Activated CD8-positive, alpha-beta memory T cell treated with anti-CD3 and anti-CD28 coated beads, Interleukin-2, amount 10 ng/mL, durations not matched to agents 7 days and 5 days (primary cell): ENCODE data around the gene PPP6R3. TPM values are rescaled to one million over a fixed set of nuclear protein-coding genes. Genes with fewer than 3 reads are reported as not detected.
"Not testable (repeated sequence)": the region's sequence is repeated elsewhere in the genome, so short reads cannot be mapped to it uniquely, and the experiment has no call there.

ENCODE experiments used
- ATAC-seq: fragments of 150-1000 bp; cut with Tn5 transposase; one replicate; pipeline ENCODE4 v1.10.0; 2021; ENCODE audit warnings: moderate library complexity
- CTCF ChIA-PET: fragments of 350-600 bp; sonication (Branson Sonifier 250); formaldehyde crosslinking; loops from one replicate; lab custom pipeline; 2021; ENCODE audit warnings: antibody characterized with exemption; lab: Charles Lee
- DNase-seq: peaks from one replicate; pipeline ENCODE4 v3.0.0-alpha.2; 2020
- H3K27ac Mint-ChIP-seq: one replicate; pipeline ENCODE4 v1.8.0; 2021; ENCODE audit warnings: mild to moderate bottlenecking, mixed read lengths
- H3K27me3 Mint-ChIP-seq: one replicate; pipeline ENCODE4 v1.8.0; 2021; ENCODE audit warnings: mixed read lengths
- H3K36me3 Mint-ChIP-seq: one replicate; pipeline ENCODE4 v1.8.0; 2021; ENCODE audit warnings: mild to moderate bottlenecking, mixed read lengths
- H3K4me1 Mint-ChIP-seq: one replicate; pipeline ENCODE4 v1.8.0; 2021; ENCODE audit warnings: mixed read lengths
- H3K4me3 Mint-ChIP-seq: one replicate; pipeline ENCODE4 v1.8.0; 2021; ENCODE audit warnings: mild to moderate bottlenecking, moderate library complexity, mixed read lengths
- H3K9me3 Mint-ChIP-seq: one replicate; pipeline ENCODE4 v1.8.0; 2022; ENCODE audit warnings: low read depth, mixed read lengths
- total RNA-seq, 2 experiments: library from RNA; stranded (reverse); gene quantifications; one replicate each; pipeline ENCODE4 v1.2.3, GENCODE V29; 2021

PPP6R3 gene
- total RNA-seq, 2 experiments from 2014 or later = 116 to 121 TPM

DNA sequence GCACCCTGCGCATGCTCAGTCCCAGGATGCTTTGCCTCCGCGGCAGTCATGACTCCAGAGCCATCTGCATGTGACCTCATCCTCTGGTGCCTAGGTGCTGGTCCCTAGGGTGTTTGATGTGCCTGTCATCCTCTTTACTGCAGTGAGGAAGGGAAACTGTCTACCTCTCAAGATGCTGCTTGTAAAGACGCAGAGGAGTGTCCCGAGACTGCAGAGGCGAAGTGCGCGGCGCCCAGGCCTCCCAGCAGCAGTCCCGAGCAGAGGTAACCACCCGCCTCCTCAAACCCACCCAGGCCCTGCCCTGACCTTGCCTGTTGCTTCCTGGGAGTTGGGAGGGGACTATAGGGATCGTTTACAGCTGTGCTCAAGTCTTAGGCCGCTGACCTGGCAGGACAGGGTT, 149.2 kb downstream of the PPP6R3 start:
- H3K27me3 Mint-ChIP-seq = no peaks in the 10 kb centered on the region
- H3K4me1 Mint-ChIP-seq = no peaks in the 10 kb centered on the region
- H3K9me3 Mint-ChIP-seq = no peaks in the 10 kb centered on the region
- no peak overlapping the region for H3K4me3 Mint-ChIP-seq
- H3K36me3 Mint-ChIP-seq = peaks cover 43% of the 10 kb centered on the region
- H3K27ac Mint-ChIP-seq = no peak overlapping the region
- ATAC-seq = no peak
- CTCF ChIA-PET = interaction anchor here (0.9 to 1.3 kb wide), 2 partner anchors 8 to 234 kb away, joined by 3 to 5 read pairs; no protein-coding TSS in a partner anchor
- no peak for DNase-seq

DNA sequence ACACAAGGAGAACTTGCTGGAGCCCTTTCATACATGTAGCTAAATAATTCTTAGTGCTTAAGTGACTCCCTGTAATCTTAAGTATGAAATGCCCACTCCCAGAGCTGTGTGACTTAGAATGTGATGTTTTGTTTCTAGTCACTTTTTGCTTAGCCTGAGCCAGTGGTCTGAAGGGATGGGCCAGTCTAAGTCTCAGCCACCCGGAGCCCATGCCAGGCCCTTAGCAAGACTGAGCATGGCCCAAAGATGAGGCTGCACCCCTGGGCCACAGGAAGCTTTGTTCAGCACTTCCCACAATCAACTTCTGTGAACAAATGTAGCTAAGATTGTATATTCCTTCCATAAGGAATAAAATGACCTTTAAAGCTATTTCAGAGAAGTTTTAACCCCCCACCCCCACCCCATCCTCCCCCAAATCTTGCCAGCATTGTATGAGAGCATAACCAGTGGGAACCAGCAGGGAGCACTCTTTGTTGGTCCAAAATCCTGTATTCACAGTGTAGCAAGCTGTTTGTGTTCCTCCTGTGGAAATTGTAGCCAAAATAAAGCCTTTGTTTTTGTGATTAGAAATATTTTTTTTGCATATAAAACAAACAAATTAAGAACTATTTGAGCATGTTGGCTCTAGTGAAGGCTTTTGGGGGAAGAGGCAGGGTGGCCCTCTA, 150.0 kb downstream of the PPP6R3 start:
- H3K4me3 Mint-ChIP-seq = no peak overlapping the region
- CTCF ChIA-PET = interaction anchor here (0.9 to 1.3 kb wide), 2 partner anchors 9 to 233 kb away, joined by 3 to 5 read pairs; no protein-coding TSS in a partner anchor

DNA sequence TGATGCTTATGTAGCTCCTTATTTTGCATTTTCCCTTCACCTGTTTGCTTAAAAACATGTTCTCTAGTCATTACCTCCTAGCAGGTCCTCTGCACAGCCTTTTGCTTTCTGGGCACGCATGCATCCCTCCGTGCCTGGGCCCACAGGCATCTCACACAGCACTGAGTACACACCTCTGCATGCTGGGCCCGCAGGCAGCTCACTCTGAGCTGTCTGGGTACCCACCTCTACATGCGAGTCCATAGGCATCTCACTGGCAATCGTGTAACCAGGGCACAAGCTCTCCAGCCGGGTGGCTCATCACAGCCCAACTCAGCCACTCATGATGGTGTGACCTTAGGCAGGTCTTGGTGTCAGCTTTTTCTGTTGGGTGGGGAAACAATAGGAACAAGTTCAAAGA, 155.1 kb downstream of the PPP6R3 start:
- Mint-ChIP-seq H3K27me3 (peaks cover 2% of the 10 kb centered on the region), H3K4me3 (no peak overlapping the region), H3K36me3 (peaks cover 28% of the 10 kb centered on the region), H3K4me1 (no peaks in the 10 kb centered on the region), H3K27ac (peak overlapping the region; percentile 9), H3K9me3 (no peaks in the 10 kb centered on the region)
- ATAC-seq (no peak), DNase-seq (no peak)
- CTCF ChIA-PET = no interaction called here

More for the DNA sequence above, 150.0 kb downstream of the PPP6R3 start:
- H3K4me1 Mint-ChIP-seq = no peaks in the 10 kb centered on the region
- no peak for DNase-seq
- H3K27ac Mint-ChIP-seq = no peak overlapping the region
- no peak for ATAC-seq
- no peaks in the 10 kb centered on the region for H3K27me3 Mint-ChIP-seq
- H3K9me3 Mint-ChIP-seq = no peaks in the 10 kb centered on the region
- peaks cover 42% of the 10 kb centered on the region for H3K36me3 Mint-ChIP-seq

DNA sequence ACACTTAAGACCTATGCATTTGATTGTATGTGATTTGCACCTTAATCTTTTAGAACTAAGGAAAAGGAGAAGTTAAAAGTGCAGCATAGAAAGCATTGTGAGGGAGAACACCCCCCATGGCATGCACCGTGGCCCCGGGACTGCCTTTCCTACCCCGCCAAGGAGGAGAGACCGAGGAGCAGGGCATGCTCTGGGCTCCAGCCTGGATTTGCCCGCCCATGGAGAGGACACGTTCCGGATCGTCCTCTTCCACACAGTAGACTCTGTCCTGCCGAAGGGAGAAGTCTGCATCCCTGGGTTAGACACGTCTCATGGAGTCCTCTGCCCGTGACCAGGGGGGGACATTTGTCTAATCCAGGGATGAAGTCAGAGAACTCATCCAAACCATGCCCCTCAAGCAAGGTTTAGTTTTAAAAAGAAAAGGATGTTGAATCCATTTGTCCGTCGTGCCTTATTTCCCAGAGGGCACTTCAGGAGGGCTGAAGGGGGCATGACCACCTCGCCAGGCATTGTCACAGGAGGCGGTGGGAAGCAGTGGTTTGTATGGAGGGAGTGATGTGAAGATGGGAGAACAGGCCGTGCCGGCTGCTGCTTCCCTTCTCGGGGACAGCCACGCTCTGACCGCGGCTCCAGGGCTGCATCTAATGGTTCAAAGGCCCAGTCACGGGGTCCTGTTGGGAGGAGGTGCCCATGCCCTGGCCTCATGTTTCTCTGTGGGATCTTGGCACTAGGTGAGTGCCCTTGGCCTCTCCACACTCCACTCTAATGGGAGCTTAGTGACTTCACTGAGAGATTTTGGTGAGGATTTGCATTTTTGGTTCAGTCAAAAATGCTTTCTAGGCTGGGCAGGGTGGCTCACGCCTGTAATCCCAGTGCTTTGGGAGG, 157.6 kb downstream of the PPP6R3 start:
- peak; percentile 30 for ATAC-seq

DNA sequence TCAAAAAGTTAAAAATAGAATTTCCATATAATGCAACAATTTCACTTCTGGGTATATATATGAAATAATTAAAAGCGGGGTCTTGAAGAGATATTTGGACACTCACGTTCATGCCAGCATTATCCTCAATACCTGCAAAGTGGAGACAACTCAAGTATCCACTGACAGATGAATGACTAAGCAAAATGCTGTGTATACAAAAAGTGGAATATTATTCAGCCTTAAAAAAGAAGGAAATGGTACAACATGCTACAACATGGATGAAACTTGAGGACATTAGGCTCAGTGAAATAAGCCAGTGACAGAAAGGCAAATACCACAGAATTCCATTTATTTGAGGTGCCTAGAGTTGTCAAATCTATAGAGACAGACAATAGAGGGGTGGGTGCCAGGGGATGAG, 161.3 kb downstream of the PPP6R3 start:
- CTCF ChIA-PET = no interaction called here
- peaks cover 4% of the 10 kb centered on the region for H3K27me3 Mint-ChIP-seq
- DNase-seq = no peak
- H3K9me3 Mint-ChIP-seq = no peaks in the 10 kb centered on the region
- no peaks in the 10 kb centered on the region for H3K36me3 Mint-ChIP-seq
- no peak for ATAC-seq
- no peak overlapping the region for H3K4me3 Mint-ChIP-seq
- no peak overlapping the region for H3K27ac Mint-ChIP-seq
- H3K4me1 Mint-ChIP-seq = no peaks in the 10 kb centered on the region

More for the DNA sequence above, 157.6 kb downstream of the PPP6R3 start:
- no peak for DNase-seq
- CTCF ChIA-PET = no interaction called here
- H3K4me1 Mint-ChIP-seq = no peaks in the 10 kb centered on the region
- H3K4me3 Mint-ChIP-seq = no peak overlapping the region
- peaks cover 21% of the 10 kb centered on the region for H3K36me3 Mint-ChIP-seq
- no peak overlapping the region for H3K27ac Mint-ChIP-seq
- peaks cover 4% of the 10 kb centered on the region for H3K27me3 Mint-ChIP-seq
- H3K9me3 Mint-ChIP-seq = no peaks in the 10 kb centered on the region

DNA sequence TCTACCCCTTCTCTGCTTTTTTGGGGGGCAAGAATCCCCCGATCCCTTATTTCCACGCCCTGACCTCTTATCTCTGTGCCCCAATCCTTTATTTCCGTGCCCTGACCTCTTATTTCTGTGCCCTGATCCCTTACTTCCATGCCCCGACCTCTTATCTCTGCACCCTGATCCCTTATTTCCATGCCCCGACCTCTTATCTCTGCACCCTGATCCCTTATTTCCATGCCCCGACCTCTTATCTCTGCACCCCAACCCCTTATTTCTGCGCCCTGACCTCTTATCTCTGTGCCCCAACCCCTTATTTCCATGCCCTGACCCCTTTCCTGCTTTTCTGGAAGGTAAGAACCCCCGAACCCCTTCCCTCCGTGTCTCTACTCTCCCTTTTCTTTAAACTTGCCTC, 163.2 kb downstream of the PPP6R3 start:
- not testable (repeated sequence) for ATAC-seq, H3K27ac Mint-ChIP-seq, H3K36me3 Mint-ChIP-seq

DNA sequence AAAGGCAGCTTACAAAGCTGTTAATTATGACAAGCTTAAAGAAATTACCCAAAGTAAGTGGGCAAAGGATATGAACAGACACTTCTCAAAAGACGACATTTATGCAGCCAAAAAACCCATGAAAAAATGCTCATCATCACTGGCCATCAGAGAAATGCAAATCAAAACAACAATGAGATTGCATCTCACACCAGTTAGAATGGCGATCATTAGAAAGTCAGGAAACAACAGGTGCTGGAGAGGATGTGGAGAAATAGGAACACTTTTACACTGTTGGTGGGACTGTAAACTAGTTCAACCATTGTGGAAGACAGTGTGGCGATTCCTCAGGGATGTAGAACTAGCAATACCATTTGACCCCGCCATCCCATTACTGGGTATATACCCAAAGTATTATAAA, 164.5 kb downstream of the PPP6R3 start:
- H3K27ac Mint-ChIP-seq, H3K4me3 Mint-ChIP-seq, H3K9me3 Mint-ChIP-seq, H3K4me1 Mint-ChIP-seq, CTCF ChIA-PET, H3K36me3 Mint-ChIP-seq, ATAC-seq, DNase-seq, H3K27me3 Mint-ChIP-seq: not testable (repeated sequence)

More for the DNA sequence above, 163.2 kb downstream of the PPP6R3 start:
- H3K4me3 Mint-ChIP-seq, H3K4me1 Mint-ChIP-seq, DNase-seq, H3K27me3 Mint-ChIP-seq, H3K9me3 Mint-ChIP-seq, CTCF ChIA-PET: not testable (repeated sequence)

DNA sequence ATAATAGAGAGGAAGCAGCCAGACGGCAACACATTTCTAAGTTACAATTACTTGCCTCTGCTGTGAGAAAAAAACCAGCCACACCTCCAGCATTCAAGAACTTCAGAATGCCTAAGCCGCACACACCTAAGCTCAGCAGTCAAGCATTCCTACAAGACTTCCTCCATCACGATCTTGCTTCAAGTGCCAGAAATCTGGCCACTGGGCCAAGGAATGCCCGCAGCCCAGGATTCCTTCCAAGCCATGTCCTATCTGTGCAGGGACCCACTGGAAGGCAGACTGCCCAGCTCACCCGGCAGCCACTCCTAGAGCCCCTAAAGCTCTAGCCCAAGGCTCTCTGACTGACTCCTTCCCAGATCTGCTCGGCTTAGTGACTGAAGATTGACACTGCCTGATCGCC, 165.7 kb downstream of the PPP6R3 start:
- H3K36me3 Mint-ChIP-seq, H3K27ac Mint-ChIP-seq, ATAC-seq, H3K4me1 Mint-ChIP-seq, H3K4me3 Mint-ChIP-seq, DNase-seq, CTCF ChIA-PET, H3K27me3 Mint-ChIP-seq, H3K9me3 Mint-ChIP-seq: not testable (repeated sequence)

DNA sequence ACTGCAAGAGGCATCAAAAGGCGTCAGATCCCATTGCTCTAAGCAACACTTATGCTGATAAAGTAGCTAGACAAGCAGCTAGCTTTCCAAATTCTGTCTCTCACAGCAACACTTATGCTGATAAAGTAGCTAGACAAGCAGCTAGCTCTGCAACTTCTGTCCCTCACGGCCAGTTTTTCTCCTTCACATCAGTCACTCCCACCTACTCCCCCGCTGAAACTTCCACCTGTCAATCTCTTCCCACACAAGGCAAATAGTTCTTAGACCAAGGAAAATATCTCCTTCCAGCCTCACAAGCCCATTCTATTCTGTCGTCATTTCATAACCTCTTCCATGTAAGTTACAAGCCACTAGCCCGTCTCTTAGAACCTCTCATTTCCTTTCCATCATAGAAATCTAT, 168.3 kb downstream of the PPP6R3 start:
- CTCF ChIA-PET, H3K9me3 Mint-ChIP-seq, H3K4me3 Mint-ChIP-seq, H3K27me3 Mint-ChIP-seq, DNase-seq, H3K36me3 Mint-ChIP-seq, H3K4me1 Mint-ChIP-seq, H3K27ac Mint-ChIP-seq, ATAC-seq: not testable (repeated sequence)

DNA sequence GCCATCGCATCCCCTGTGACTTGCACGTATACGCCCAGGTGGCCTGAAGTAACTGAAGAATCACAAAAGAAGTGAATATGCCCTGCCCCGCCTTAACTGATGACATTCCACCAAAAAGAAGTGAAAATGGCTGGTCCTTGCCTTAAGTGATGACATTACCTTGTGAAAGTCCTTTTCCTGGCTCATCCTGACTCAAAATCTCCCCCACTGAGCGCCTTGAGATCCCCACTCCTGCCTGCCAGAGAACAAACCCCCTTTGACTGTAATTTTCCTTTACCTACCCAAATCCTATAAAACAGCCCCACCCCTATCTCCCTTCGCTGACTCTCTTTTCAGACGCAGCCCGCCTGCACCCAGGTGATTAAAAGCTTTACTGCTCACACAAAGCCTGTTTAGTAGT, 171.8 kb downstream of the PPP6R3 start:
- not testable (repeated sequence) for H3K27ac Mint-ChIP-seq
- CTCF ChIA-PET = interaction anchor here (0.8 to 1.0 kb wide), 3 partner anchors 166 to 214 kb away, joined by 3 to 5 read pairs (median 3); no protein-coding TSS in a partner anchor

DNA sequence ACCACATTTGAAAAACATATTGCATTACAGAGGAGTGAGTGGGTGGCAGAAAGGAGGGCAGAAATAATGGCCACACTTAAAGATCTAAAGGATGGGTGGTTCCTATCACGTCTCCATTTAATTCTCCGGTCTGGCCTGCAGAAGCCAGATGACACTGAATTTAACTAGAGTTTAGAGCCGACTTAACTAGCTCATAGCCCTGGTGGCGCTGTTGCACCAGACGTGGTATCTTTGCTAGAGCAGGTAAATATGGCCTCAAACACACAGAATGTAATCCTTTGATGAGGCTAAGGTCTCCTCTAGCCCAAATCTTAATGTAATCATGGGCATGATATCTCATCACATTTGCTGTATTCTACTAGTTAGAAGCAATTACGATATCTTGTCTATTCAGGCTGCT, 172.2 kb downstream of the PPP6R3 start:
- ATAC-seq = peak; percentile 45
- CTCF ChIA-PET = interaction anchor here (0.8 to 1.0 kb wide), 3 partner anchors 166 to 215 kb away, joined by 3 to 5 read pairs (median 3); no protein-coding TSS in a partner anchor
- no peaks in the 10 kb centered on the region for H3K36me3 Mint-ChIP-seq
- no peaks in the 10 kb centered on the region for H3K9me3 Mint-ChIP-seq
- H3K27me3 Mint-ChIP-seq = peaks cover 20% of the 10 kb centered on the region
- no peak overlapping the region for H3K27ac Mint-ChIP-seq
- H3K4me1 Mint-ChIP-seq = no peaks in the 10 kb centered on the region
- no peak overlapping the region for H3K4me3 Mint-ChIP-seq
- peak; percentile 66 for DNase-seq

More for the DNA sequence above, 171.8 kb downstream of the PPP6R3 start:
- not testable (repeated sequence) for H3K9me3 Mint-ChIP-seq, ATAC-seq, H3K36me3 Mint-ChIP-seq, H3K4me3 Mint-ChIP-seq, DNase-seq, H3K4me1 Mint-ChIP-seq
- H3K27me3 Mint-ChIP-seq = peaks cover 17% of the 10 kb centered on the region

DNA sequence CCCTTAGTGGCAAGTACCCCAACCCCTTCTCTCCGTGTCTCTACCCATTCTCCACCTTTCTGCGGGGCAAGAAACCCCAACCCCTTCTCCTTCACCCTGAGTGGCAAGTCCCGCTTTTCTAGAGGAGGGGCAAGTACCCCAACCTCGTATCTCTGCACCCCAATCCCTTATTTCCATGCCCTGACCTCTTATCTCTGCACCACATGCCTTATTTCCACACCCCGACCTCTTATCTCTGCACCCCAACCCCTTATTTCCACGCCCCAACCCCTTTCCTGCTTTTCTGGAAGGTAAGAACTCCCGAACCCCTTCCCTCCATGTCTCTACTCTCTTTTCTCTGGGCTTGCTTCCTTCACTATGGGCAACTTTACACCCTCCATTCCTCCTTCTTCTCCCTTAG, 174.1 kb downstream of the PPP6R3 start:
- H3K36me3 Mint-ChIP-seq, H3K4me3 Mint-ChIP-seq, H3K9me3 Mint-ChIP-seq, ATAC-seq, DNase-seq, H3K4me1 Mint-ChIP-seq, CTCF ChIA-PET, H3K27ac Mint-ChIP-seq: not testable (repeated sequence)
- H3K27me3 Mint-ChIP-seq = peaks cover 20% of the 10 kb centered on the region

DNA sequence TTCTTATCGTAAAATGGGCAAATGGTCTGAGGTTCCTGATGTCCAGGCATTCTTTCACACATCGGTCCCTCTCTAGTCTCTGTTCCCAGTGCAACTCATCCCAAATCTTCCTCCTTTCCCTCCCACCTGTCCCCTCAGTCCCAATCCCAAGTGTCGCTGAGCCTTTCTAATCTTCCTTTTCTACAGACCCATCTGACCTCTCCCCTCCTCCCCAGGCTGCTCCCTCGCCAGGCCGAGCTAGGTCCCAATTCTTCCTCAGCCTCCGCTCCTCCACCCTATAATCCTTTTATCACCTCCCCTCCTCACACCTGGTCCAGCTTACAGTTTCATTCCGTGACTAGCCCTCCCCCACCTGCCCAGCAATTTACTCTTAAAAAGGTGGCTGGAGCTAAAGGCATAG, 174.6 kb downstream of the PPP6R3 start:
- DNase-seq, CTCF ChIA-PET, ATAC-seq, H3K36me3 Mint-ChIP-seq, H3K9me3 Mint-ChIP-seq, H3K4me1 Mint-ChIP-seq, H3K4me3 Mint-ChIP-seq, H3K27ac Mint-ChIP-seq: not testable (repeated sequence)
- H3K27me3 Mint-ChIP-seq = peaks cover 21% of the 10 kb centered on the region
